ENCODE results near the gene NPFF.
A peak's percentile ranks its signal among the peaks of the same experiment; 100 is the strongest.

Gene NPFF

GRCh38 chr12:53496752-53497032 is 10.6 kb downstream of the NPFF start:
- in situ Hi-C loops (cut with HindIII; ENCODE audit: low sequenced_read_pairs), result no loop called here
- TF ChIP-seq CTCF (IDR thresholded peaks at IDR 0.05; ENCODE audit: low read depth, low read length), result no peak
- H3K4me3 ChIP-seq (ENCODE audit: low read depth, low read length), result no peak overlapping the region
- DNase-seq (ENCODE audit: low read depth, low spot score), result no peak

GRCh38 chr12:53495903-53496751 is 11.2 kb downstream of the NPFF start:
- DNase-seq (ENCODE audit: low read depth, low spot score), result peak; percentile 58
- no peak for TF ChIP-seq CTCF (IDR thresholded peaks at IDR 0.05; ENCODE audit: low read depth, low read length)
- H3K4me3 ChIP-seq (ENCODE audit: low read depth, low read length), result no peak overlapping the region
- in situ Hi-C loops (cut with HindIII; ENCODE audit: low sequenced_read_pairs), result no loop called here

- in situ Hi-C loops (cut with HindIII; ENCODE audit: low sequenced_read_pairs), result no loop called here
- peak overlapping the region; percentile 42 for H3K4me3 ChIP-seq (ENCODE audit: low read depth, low read length)
- no peak for TF ChIP-seq CTCF (IDR thresholded peaks at IDR 0.05; ENCODE audit: low read depth, low read length)
- DNase-seq (ENCODE audit: low read depth, low spot score), result no peak
Observed at GRCh38 chr12:53493610-53494391, 13.5 kb downstream of the NPFF start.

GRCh38 chr12:53492830-53493609 is 14.3 kb downstream of the NPFF start:
- TF ChIP-seq CTCF (IDR thresholded peaks at IDR 0.05; ENCODE audit: low read depth, low read length), result no peak
- H3K4me3 ChIP-seq (ENCODE audit: low read depth, low read length), result peak overlapping the region; percentile 42
- in situ Hi-C loops (cut with HindIII; ENCODE audit: low sequenced_read_pairs), result no loop called here
- peak; percentile 90 for DNase-seq (ENCODE audit: low read depth, low spot score)

GRCh38 chr12:53492188-53492587 is 15.1 kb downstream of the NPFF start:
- DNase-seq (ENCODE audit: low read depth, low spot score), result no peak
- TF ChIP-seq CTCF (IDR thresholded peaks at IDR 0.05; ENCODE audit: low read depth, low read length), result no peak
- in situ Hi-C loops (cut with HindIII; ENCODE audit: low sequenced_read_pairs), result no loop called here
- H3K4me3 ChIP-seq (ENCODE audit: low read depth, low read length), result peak overlapping the region; percentile 42

DNA sequence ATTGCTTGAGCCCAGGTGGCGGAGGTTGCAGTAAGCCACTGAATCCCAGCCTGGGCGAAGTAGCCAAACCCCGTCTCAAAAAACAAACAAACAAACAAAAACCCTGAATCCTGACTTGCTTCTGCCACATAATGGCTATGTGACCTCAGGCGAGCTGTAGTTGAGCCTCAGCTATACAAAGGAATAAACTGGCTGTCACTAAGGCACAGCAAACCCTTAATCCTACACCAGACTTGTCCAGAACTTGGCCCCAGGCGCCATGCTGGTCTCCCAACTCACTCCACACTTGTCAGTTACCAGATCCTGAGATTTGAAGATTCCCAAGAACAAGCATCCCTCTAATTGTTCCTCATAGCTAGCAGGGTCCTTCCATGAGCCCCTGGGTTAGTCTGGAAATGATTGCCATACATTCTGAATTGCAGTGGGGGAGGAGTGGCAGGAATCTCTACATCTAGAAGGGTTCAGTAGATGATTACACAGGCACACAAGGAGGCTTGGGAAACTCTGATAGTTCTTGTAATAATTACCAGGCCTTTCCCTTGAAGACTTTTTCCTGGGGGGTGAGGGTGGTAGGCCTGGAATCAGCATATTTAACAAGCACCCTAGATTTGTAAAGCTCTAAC is 17.9 kb downstream of the NPFF start:
- no peak overlapping the region for H3K4me3 ChIP-seq (ENCODE audit: low read depth, low read length)
- in situ Hi-C loops (cut with HindIII; ENCODE audit: low sequenced_read_pairs), result no loop called here
- no peak for DNase-seq (ENCODE audit: low read depth, low spot score)
- no peak for TF ChIP-seq CTCF (IDR thresholded peaks at IDR 0.05; ENCODE audit: low read depth, low read length)

All from astrocyte of the spinal cord (primary cell).